HEK293T (cell line): Measurements from ENCODE around the gene SV2B.

Source experiments
- CTCF ChIA-PET: fragments of 350-600 bp; formaldehyde crosslinking; extraction: SDS; loops from one replicate; lab custom pipeline; 2021; ENCODE audit warnings: antibody characterized with exemption, inconsistent platforms; lab: Yijun Ruan, JAX
- POLR2A ChIA-PET: fragments of 350-600 bp; formaldehyde crosslinking; extraction: SDS; loops from one replicate; lab custom pipeline; 2020; ENCODE audit warnings: antibody characterized with exemption, inconsistent platforms; lab: Yijun Ruan, JAX
- DNase-seq: peaks from one replicate; pipeline ENCODE4 v3.0.0; 2012; ENCODE audit warnings: mixed read lengths; ENCODE audit errors: extremely low spot score
- ARNT ChIP-seq: fragments of 450-650 bp; IDR thresholded peaks from 2 replicates; pipeline ENCODE4 v1.6.1; 2017; ENCODE audit warnings: mild to moderate bottlenecking
- BHLHE40 ChIP-seq: fragments of 450-650 bp; IDR thresholded peaks from 2 replicates; pipeline ENCODE4 v1.6.1; 2016; ENCODE audit warnings: mild to moderate bottlenecking, moderate library complexity, borderline replicate concordance
- CTBP1 ChIP-seq: fragments of 450-650 bp; IDR thresholded peaks from 2 replicates; pipeline ENCODE4 v1.6.1; 2016; ENCODE audit warnings: borderline replicate concordance
- ELF4 ChIP-seq: fragments of 450-650 bp; IDR thresholded peaks from 2 replicates; pipeline ENCODE4 v1.6.1; 2017; ENCODE audit warnings: antibody characterized with exemption
- FOXA1 ChIP-seq: fragments of 450-650 bp; IDR thresholded peaks from 2 replicates; pipeline ENCODE4 v1.6.1; 2016; ENCODE audit warnings: mild to moderate bottlenecking
- FOXK2 ChIP-seq: fragments of 450-650 bp; IDR thresholded peaks from 2 replicates; pipeline ENCODE4 v1.6.1; 2016; ENCODE audit warnings: mild to moderate bottlenecking
- FOXM1 ChIP-seq: fragments of 450-650 bp; IDR thresholded peaks from 2 replicates; pipeline ENCODE4 v1.6.1; 2017; ENCODE audit warnings: mild to moderate bottlenecking, borderline replicate concordance
- HDGF ChIP-seq: fragments of 450-650 bp; IDR thresholded peaks from 2 replicates; pipeline ENCODE4 v1.6.1; 2017; ENCODE audit warnings: antibody characterized with exemption, borderline replicate concordance
- L3MBTL2 ChIP-seq: fragments of 450-650 bp; conservative IDR thresholded peaks from 2 replicates; pipeline ENCODE4 v1.6.1; 2016; ENCODE audit warnings: mild to moderate bottlenecking
- LEF1 ChIP-seq: fragments of 450-650 bp; IDR thresholded peaks from 2 replicates; pipeline ENCODE4 v1.6.1; 2017; ENCODE audit warnings: mild to moderate bottlenecking, borderline replicate concordance
- NFRKB ChIP-seq: fragments of 450-650 bp; IDR thresholded peaks from 2 replicates; pipeline ENCODE4 v1.6.1; 2016; ENCODE audit warnings: mild to moderate bottlenecking, moderate library complexity
- SP1 ChIP-seq: fragments of 450-650 bp; IDR thresholded peaks from 2 replicates; pipeline ENCODE4 v1.6.1; 2017
- SUZ12 ChIP-seq: fragments of 450-650 bp; IDR thresholded peaks from 2 replicates; pipeline ENCODE4 v1.6.1; 2016; ENCODE audit warnings: mild to moderate bottlenecking
- TARDBP ChIP-seq: fragments of 450-650 bp; IDR thresholded peaks from 2 replicates; pipeline ENCODE4 v1.6.1; 2016
- ZNF384 ChIP-seq: fragments of 450-650 bp; IDR thresholded peaks from 2 replicates; pipeline ENCODE4 v1.6.1; 2016
- TF ChIP-seq, protein P1 (sequence below): fragments of 450-650 bp; IDR thresholded peaks from 2 replicates; pipeline ENCODE4 v1.6.1; 2016

Gene SV2B

DNA sequence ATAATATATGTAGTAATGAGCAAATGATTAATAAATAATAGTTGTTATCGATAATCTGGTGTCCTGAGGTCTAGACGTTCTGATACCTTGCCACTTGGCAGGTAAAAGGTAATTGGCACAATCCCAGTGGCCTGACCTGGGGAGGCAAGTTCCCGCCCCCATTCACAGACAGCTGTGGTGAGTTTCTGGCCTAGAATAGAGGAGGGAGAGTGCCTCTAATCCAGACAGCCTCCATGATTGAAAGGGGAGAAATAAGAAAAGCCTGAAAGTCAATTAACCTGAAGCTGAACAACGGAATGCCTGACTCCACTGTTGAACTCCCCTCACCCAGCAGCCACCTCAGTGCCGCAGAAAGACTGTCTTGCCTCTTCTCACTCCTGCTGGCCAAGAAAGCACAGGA is 38.1 kb upstream of the SV2B start:
- DNase-seq = no peak
- ChIA-PET CTCF (no interaction called here), POLR2A (no interaction called here)
- TF ChIP-seq HDGF (no peak), NFRKB (no peak), BHLHE40 (no peak)
- TF ChIP-seq, protein P1, sequence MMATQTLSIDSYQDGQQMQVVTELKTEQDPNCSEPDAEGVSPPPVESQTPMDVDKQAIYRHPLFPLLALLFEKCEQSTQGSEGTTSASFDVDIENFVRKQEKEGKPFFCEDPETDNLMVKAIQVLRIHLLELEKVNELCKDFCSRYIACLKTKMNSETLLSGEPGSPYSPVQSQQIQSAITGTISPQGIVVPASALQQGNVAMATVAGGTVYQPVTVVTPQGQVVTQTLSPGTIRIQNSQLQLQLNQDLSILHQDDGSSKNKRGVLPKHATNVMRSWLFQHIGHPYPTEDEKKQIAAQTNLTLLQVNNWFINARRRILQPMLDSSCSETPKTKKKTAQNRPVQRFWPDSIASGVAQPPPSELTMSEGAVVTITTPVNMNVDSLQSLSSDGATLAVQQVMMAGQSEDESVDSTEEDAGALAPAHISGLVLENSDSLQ = no peak

DNA sequence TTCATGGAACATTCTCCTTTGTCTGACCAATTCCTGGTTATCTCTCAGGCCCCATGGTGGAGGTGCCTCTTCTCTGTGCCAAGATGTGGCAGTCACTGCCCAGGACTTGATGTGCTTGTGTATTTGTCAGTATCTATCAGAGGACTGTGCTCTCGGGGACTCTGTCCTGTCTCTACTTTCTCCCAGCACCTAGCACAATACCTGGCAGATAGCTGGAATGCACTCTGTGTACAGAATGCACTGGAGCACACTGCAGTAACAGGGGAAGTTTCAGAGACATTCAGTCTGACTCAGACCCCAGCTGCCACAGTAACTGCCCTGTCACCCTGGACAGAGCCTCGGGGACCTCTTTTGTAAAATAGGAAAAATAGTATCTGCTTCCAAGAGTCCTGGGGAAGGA is 34.6 kb upstream of the SV2B start:
- ChIA-PET CTCF (no interaction called here), POLR2A (no interaction called here)
- DNase-seq = no peak
- TF ChIP-seq ELF4 (no peak), SUZ12 (no peak), TARDBP (no peak), ZNF384 (no peak)
- TF ChIP-seq, protein P1 = no peak

DNA sequence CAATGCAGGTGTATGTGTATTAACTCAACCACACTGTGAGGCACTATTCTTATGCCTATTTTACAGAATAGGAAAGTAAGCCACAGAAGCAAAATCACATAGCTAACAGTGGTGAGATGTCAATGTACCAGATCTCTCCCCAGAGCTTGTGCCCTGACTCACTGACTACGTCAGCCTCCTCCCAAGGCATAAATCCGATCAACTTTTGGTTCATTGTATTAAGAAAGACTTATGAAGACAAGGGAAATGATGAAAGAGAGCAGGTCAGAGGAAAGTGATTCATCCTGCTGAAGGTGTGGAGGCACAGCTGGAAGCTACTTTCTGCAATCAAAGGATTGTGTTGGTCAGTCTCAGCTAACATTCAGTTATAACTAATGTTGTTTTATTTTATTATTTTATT is 33.0 kb upstream of the SV2B start:
- POLR2A ChIA-PET = no interaction called here
- TF ChIP-seq SP1 (no peak), FOXA1 (no peak)
- CTCF ChIA-PET = interaction anchor here (1.0 to 1.6 kb wide), 3 partner anchors 11 to 158 kb away, joined by 3 to 5 read pairs (median 4); partner anchors contain the start of gene SV2B
- no peak for DNase-seq

DNA sequence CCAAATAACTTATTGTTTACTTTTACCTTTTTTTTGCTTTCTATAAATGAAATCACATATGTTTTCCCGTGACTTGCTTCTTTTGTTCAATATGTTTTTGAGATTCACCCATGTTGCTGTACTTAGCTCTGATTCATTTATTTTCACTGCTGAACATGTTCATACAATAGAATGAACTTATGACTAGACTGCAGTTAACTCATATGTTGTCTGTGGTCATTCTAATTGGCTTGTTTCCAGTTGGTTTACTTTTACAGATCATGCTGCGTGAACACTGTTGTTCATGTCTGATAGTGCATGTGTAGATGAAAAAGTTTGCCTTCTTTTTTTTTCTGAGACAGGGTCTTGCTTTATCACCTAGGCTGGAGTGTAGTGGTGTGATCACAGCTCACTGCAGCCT is 31.6 kb upstream of the SV2B start:
- no peak for DNase-seq
- ChIA-PET POLR2A (no interaction called here), CTCF (no interaction called here)
- TF ChIP-seq HDGF (no peak), SP1 (no peak)

DNA sequence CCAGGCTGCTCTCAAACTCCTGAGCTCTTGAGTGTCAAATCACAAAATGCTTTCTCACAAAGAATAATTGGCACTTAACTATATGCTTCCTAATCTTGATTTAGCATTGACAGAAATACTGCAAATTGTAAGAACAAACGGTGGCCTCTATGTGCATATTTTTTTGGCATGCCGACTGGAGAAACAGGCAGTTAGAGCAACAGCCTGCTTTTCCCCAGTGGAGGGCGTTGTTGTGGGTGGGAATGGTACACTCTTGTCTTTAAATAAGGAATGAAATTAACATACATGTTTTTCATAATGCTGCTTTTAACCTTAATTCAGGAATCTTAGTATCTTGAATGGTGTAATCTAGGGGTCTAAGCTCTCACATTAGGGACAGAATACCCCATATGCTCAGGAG is 31.1 kb upstream of the SV2B start:
- ChIA-PET CTCF (no interaction called here), POLR2A (no interaction called here)
- DNase-seq = no peak

DNA sequence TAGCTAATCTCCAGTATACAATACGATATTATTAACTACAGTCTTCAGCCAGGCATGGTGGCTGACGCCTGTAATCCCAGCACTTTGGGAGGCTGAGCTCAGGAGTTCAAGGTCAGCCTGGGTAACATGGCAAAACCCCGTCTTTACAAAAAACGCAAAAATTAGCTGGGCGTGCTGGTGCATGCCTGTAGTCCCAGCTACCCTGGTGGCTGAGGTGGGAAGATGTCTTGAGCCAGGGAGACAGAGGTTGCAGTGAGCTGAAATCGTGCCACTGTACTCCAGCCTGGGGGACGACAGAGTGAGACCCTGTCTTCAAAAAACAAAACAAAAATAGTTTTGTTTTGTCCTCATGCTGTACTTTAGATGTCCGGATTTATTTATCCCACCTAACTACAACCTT is 29.2 kb upstream of the SV2B start:
- DNase-seq = no peak
- ChIA-PET POLR2A (no interaction called here), CTCF (interaction anchor here (0.9 to 2.4 kb wide), 2 partner anchors 15 to 18 kb away, joined by 3 to 12 read pairs; no protein-coding TSS in a partner anchor)
- TF ChIP-seq LEF1 (no peak), HDGF (no peak), CTBP1 (no peak), ARNT (no peak), ZNF384 (no peak), SP1 (no peak), SUZ12 (no peak), L3MBTL2 (no peak), FOXA1 (no peak), FOXM1 (no peak), BHLHE40 (no peak), ELF4 (no peak), TARDBP (no peak)
- TF ChIP-seq, protein P1 = no peak

More for the DNA sequence above, 31.1 kb upstream of the SV2B start:
- TF ChIP-seq ELF4 (no peak), SP1 (no peak), TARDBP (no peak), BHLHE40 (no peak), FOXM1 (no peak), FOXK2 (no peak), ARNT (no peak), ZNF384 (no peak), L3MBTL2 (no peak), LEF1 (no peak), NFRKB (no peak), HDGF (no peak), CTBP1 (no peak), FOXA1 (no peak), SUZ12 (no peak)
- TF ChIP-seq, protein P1 = no peak

DNA sequence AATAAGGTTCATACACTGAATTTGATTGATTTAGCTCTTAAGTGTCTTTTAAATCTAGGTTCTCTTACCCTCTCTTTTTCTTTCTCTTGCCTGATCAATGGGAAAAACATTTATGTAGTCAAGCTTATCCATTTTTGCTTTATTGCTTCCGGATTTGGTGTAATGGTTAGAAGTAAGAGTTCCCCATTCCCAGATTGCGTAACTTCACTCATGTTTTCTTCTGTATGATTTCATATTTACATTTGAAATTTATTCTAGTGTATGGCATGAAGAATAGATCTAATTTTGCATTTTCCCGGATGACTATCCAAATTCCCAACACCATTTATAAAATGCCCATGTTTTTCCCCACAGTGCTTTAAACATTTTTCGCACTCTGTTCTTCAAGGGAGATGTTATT is 27.9 kb upstream of the SV2B start:
- ChIA-PET POLR2A (no interaction called here), CTCF (interaction anchor here (2.4 kb wide), 1 partner anchor 16 kb away, joined by 12 read pairs; no protein-coding TSS in a partner anchor)
- TF ChIP-seq SP1 (no peak), ARNT (no peak), ZNF384 (no peak), HDGF (no peak), FOXM1 (no peak), FOXA1 (no peak), NFRKB (no peak), L3MBTL2 (no peak), FOXK2 (no peak), ELF4 (no peak), SUZ12 (no peak), TARDBP (no peak), BHLHE40 (no peak), CTBP1 (no peak), LEF1 (no peak)
- TF ChIP-seq, protein P1 = no peak
- DNase-seq = no peak
